ENCODE results near the gene FRMD8. TPM values are rescaled to one million over a fixed set of nuclear protein-coding genes. Genes with fewer than 3 reads are reported as not detected.

Gene FRMD8
- total and polyA plus RNA-seq, 10 donors, result 19.3 to 128 (median 84.0) TPM

DNA sequence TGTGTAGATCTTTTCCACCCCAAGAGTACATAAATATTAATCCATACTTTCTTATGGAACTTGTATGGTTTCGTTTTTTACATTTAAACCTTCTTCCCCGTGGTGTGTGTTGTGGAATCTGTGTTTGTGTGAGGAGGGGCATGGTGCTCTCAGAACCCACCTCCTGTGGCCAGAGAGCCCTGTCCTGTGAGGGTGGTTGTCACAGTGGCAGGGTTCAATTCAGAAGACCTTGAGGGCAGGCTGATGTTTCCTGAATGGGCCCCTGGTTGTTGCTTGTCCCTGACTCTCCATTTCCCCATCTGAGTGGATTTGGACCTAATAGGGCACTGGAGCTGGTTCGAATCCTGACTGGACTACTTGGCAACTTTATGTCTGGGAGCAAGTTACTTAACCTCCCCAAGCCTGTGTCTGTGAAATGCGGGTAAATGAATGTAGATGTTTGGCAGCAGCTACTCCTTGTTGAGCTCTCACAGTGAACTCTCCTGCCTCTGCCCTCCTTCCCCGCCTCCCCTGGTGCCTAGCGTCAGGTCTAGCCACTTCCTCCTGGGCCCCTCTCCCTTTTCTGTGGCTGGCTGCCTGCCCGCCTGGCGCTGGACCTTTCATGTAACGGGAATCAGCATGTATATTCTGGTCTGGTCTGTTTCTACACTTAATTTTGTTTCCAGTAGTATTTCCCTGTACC is 43.4 kb downstream of the FRMD8 start:
- Histone ChIP-seq H3K27ac (peak overlapping the region; percentile 92 to 100 (median 98)), H3K27me3 (replicated peaks in 1 of 7) (no peaks in the 10 kb centered on the region), H3K4me3 (peak overlapping the region; percentile 0 to 96 (median 82)), H3K9me3 (no peaks in the 10 kb centered on the region), H3K4me1 (peaks cover 64 to 94% (median 86%) of the 10 kb centered on the region in 6 donors), H3K36me3 (peaks cover 0 to 82% (median 15%) of the 10 kb centered on the region in 6 donors)
- peak; percentile 91 for DNase-seq
- TF ChIP-seq POLR2AphosphoS5 (IDR thresholded peaks at IDR 0.05) (peak; percentile 88 to 95 (median 93)), CTCF (IDR thresholded peaks at IDR 0.05 in 8 of 11, conservative IDR thresholded peaks at IDR 0.05 in 3 of 11) (no peak), POLR2A (IDR thresholded peaks at IDR 0.05) (peak; percentile 3 to 57 (median 40))
- intact Hi-C loops (cut with DNase I; ENCODE audit: low total_unique reads), result loop anchor here (5.0 kb wide), 1 partner anchor 77 kb away; no protein-coding TSS in a partner anchor
- 1 to 3% (median 2%) methylated on average over 9 of the region's 9 CpGs for WGBS, 5 donors

DNA sequence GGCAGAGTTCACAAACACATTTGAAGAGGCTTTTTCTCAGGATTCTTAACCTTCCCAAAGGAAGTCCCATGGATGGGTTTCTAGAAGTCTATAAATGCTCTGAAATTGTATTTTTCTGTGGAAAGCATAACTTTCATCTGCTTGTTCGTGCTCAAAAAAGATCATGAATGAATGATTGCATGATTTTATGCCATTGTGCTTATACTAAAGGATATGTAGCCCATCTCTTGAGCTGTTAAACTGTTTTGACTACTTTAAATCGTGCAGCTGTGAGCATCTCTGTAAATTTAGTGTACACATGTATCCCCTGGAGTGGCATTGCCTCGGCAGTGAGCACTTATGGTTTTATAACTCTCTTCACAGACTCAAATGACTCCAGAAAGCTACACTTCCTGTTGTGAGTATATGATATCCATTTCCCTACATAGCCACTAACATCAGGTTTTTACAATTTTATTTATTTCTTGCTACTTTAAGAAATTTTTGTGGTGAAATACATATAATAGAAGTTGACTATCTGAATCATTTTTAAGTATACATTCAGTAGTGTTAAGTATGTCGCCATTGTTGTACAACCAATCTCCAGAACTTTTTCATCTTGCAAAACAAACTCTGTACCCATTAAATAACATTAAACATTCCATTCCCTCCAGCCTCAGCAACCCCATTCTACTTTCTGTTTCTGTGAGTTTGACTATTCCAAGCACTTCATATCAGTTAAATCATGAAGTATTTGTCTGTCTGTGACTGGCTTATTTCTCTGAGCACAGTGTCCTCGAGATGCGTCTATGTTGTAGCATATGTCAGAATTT is 44.2 kb downstream of the FRMD8 start:
- peak overlapping the region; percentile 92 to 100 (median 98) for H3K27ac ChIP-seq
- WGBS, 5 donors, result 19 to 32% (median 24%) methylated on average over 6 of the region's 6 CpGs
- intact Hi-C loops (cut with DNase I; ENCODE audit: low total_unique reads), result loop anchor here (5.0 kb wide), 1 partner anchor 77 kb away; no protein-coding TSS in a partner anchor
- H3K4me1 ChIP-seq, result peaks cover 64 to 98% (median 92%) of the 10 kb centered on the region in 6 donors
- TF ChIP-seq POLR2AphosphoS5 (IDR thresholded peaks at IDR 0.05) (no peak), POLR2A (IDR thresholded peaks at IDR 0.05) (peak in 1 of 3 donors; percentile 9)
- peaks cover 0 to 82% (median 22%) of the 10 kb centered on the region in 6 donors for H3K36me3 ChIP-seq
- H3K27me3 ChIP-seq (replicated peaks in 1 of 7), result no peaks in the 10 kb centered on the region
- H3K4me3 ChIP-seq, result peak overlapping the region; percentile 0 to 96 (median 82)
- DNase-seq, result no peak
- no peaks in the 10 kb centered on the region for H3K9me3 ChIP-seq

GRCh38 chr11:65431451-65432099 is 45.1 kb downstream of the FRMD8 start:
- Histone ChIP-seq H3K27me3 (replicated peaks in 1 of 7) (no peaks in the 10 kb centered on the region), H3K36me3 (peaks cover 0 to 82% (median 31%) of the 10 kb centered on the region in 6 donors), H3K27ac (peak overlapping the region; percentile 92 to 100 (median 98)), H3K4me1 (peaks cover 63 to 100% (median 98%) of the 10 kb centered on the region in 6 donors), H3K4me3 (peak overlapping the region in 4 of 8 donors; percentile 87 to 96 (median 90)), H3K9me3 (no peaks in the 10 kb centered on the region)
- peak in 1 of 3 donors; percentile 90 for TF ChIP-seq POLR2AphosphoS5 (IDR thresholded peaks at IDR 0.05)
- no peak for TF ChIP-seq CTCF (IDR thresholded peaks at IDR 0.05 in 8 of 11, conservative IDR thresholded peaks at IDR 0.05 in 3 of 11)
- TF ChIP-seq POLR2A (IDR thresholded peaks at IDR 0.05), result peak in 1 of 3 donors; percentile 26
- no peak for DNase-seq
- intact Hi-C loops (cut with DNase I; ENCODE audit: low total_unique reads), result loop anchor here (5.0 kb wide), 1 partner anchor 76 kb away; no protein-coding TSS in a partner anchor
- WGBS, 5 donors, result 26 to 40% (median 37%) methylated on average over 4 of the region's 4 CpGs

DNA sequence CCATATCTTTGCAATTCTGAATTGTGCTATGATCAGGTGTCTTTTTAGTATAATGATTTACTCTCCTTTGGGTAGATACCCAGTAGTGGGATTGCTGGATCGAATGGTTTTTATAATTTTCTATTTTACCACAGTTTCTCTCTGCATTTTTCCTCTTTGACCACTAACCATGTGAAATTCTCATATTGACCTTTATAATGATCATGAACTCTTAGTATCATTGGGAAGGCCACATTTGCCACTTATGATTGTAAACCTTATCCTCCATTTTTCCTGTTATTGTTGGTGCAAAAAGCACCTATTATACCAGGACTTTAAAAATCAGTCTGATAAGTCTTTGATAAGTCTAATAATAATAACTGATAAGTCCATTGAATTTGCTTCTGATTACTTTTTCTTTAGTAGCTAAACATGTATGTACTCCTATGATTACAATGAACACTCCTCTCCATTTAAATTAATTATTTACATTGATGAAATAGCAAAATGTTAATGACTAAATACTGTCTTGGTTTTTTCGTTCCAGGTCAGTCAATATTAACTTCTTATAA is 45.7 kb downstream of the FRMD8 start:
- DNase-seq, result no peak
- Histone ChIP-seq H3K9me3 (no peaks in the 10 kb centered on the region), H3K4me3 (peak overlapping the region in 2 of 8 donors; percentile 87 to 96), H3K36me3 (peaks cover 0 to 82% (median 31%) of the 10 kb centered on the region in 6 donors), H3K27ac (peak overlapping the region in 7 of 8 donors; percentile 97 to 100 (median 99)), H3K27me3 (replicated peaks in 1 of 7) (no peaks in the 10 kb centered on the region), H3K4me1 (peaks cover 57 to 100% (median 98%) of the 10 kb centered on the region in 6 donors)
- 63 to 84% (median 81%) methylated on average over 2 of the region's 2 CpGs for WGBS, 5 donors
- TF ChIP-seq CTCF (IDR thresholded peaks at IDR 0.05 in 8 of 11, conservative IDR thresholded peaks at IDR 0.05 in 3 of 11) (no peak), POLR2AphosphoS5 (IDR thresholded peaks at IDR 0.05) (no peak), POLR2A (IDR thresholded peaks at IDR 0.05) (no peak)
- intact Hi-C loops (cut with DNase I; ENCODE audit: low total_unique reads), result loop anchor here (5.0 kb wide), 1 partner anchor 75 kb away; no protein-coding TSS in a partner anchor

Measured in spleen (tissue), 11 donors.